GM18951 (cell line): ENCODE measurements around the gene GNB1.

Experiments used
- POLR2A ChIP-seq: IDR thresholded peaks from 4 replicates; pipeline ENCODE4 v1.6.1; 2011; ENCODE audit warnings: mild to moderate bottlenecking; ENCODE audit not compliant: insufficient read length, insufficient read depth; ENCODE audit errors: extremely low read depth
- in situ Hi-C: fragments of 300-500 bp; cut with MboI; formaldehyde crosslinking; loops from one replicate; pipeline ENCODE4 v1.12.0; 2022; ENCODE audit warnings: low sequenced_read_pairs, mixed read lengths, inconsistent platforms; ENCODE audit not compliant: unreplicated experiment

GNB1 gene

DNA sequence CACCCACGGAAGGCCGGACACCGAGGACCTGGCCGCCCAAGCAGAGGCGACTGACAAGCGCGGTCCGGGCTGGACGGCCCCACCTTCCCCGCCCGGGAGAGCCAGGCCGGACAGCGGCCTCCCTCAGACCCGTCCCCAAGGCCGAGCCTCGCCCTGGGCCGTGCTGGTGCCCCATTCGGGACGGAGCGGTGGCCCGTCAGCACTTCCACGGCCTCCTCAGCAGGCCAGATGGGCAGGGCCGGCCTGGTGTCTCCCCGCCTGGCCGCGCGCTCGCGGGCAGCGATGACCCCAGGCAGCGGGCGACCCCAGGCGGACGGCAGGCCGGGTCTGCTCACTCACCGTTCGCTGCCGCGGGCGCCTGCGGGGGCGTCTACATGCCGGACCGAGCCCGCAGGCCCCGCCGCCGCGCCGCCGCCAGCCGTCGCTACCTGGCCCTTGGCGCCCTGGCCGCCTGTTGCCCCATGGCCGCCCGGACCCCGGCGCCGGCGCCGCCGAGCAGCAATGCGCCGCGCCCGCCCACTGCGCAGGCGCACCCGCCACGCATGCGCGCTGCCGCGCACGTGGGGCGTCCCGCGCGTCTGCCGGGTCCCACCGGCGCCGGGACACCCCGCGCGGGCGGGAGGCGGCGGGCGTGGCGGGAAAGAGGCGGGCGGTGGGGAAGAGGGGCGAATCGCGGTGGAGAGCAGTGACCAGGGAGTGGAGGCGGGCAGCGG is 112.8 kb downstream of the GNB1 start, which contains the start of gene NADK:
NADK (minus strand) TSS at position 521 of the 713 bp plus-strand sequence. CDS start 13,064 bp downstream, outside the sequence.
- in situ Hi-C loops, result no loop called here
- TF ChIP-seq POLR2A, result peak; percentile 83

DNA sequence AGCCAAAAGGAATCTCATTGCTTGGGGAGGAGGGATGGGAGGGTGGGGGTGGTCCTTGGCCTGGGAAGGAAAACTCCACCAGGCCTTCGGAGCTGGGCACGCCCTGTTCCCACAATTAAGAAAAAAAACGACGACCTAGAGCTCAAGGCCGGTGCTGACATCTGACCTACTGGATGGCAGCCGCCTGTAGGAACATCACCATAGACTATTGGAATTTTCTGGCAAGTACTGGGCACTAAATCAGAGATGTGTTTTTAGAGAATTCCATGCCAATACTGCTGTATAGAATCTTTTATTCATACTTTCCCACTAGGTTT is 113.3 kb downstream of the GNB1 start:
- in situ Hi-C loops, result no loop called here
- no peak for TF ChIP-seq POLR2A

DNA sequence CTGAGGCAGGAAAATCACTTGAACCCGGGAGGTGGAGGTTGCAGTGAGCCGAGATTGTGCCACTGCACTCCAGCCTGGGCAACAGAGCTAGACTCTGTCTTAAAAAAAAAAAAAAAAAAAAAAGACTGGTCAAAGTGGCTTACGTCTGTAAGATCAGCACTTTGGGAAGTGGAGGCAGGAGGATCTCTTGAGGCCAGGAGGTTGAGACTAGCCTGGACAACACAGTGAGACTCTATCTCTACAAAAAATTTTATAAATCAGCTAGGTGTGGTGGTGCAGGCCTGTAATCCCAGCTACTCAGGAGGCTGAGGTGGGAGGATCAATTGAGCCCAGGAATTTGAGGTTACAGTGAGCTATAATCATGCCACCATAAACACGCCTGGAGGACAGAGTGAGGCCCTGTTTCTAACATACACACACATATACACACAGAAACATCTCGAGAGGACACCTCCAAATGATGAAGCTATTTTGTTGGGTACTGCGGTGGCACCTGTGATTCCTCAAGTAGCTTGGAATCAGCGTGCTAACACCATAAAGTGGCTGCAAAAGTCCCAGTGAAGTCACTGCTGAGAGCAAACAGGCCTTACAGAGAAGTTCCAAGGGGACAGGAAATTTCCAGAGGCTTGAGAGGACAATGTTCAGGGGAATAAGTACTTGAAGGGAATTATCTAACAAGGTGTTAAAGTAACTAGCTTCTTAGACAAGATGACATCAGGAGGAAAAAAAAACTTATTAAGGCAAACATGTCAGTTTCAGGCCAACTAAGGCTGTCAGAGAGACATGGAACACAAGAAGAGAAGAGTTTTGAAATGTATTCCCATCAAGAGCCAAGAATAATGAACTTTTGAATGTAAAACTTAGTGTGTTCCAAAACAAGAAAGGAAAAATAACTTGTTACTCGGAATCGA is 114.0 kb downstream of the GNB1 start:
- no peak for TF ChIP-seq POLR2A
- in situ Hi-C loops, result no loop called here

DNA sequence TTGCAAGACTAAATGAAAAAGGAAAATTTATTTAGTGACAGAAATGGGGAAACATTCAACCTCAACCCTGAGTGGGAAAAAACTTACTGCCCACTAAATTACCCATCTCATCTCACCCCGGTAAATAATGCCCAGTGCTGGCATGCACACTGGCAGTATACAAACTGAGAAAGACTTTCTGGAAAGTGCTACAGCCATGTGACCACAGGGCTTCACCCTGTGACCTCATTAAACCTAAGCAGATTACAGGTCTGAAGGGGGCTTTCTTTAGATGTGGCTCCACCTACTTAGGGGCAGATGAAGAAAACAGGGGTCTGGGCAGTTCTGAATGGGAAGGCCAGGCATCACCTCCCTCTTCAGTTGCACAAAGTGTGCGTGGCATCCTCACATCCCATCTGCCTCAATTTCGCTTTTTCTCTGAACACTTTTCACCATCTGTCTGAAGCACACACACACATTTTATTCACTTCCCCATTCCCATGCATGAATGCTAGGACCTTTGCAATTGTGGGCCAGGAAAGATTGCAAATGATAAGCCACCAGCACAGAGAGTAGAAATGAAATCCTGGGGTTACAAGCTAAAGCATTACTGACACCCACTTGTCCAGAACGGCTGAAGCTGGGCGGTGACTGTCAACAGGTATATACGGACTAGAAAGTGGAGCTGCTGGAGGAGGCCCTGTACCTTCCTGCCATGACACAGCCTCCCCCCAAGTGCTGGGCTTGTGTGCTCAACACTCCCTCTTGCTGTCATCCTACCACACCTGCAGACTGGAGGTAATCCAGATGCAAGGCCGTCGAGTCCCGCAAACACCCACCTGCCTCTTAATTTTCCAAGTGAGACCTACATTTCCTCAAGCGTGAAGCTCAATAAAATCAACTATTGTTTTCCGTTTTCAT is 115.3 kb downstream of the GNB1 start:
- in situ Hi-C loops, result no loop called here
- TF ChIP-seq POLR2A, result no peak

DNA sequence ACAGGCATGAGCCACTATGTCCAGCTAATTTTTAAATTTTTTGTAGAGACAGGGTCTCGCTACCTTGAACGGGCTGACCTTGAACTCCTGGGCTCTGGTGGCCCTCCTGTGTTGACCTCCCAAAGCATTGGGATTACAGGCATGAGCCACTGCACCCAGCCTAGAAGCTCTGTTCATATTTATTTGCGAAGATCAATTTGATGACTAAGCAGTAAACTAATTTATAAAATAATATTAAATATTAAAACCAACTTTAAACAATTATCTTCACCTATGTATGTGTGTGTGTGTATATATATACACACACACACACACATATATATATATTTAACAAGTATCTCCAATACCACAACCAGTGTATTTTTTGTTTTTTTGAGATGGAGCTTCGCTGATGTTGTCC is 117.0 kb downstream of the GNB1 start:
- in situ Hi-C loops, result no loop called here
- no peak for TF ChIP-seq POLR2A

DNA sequence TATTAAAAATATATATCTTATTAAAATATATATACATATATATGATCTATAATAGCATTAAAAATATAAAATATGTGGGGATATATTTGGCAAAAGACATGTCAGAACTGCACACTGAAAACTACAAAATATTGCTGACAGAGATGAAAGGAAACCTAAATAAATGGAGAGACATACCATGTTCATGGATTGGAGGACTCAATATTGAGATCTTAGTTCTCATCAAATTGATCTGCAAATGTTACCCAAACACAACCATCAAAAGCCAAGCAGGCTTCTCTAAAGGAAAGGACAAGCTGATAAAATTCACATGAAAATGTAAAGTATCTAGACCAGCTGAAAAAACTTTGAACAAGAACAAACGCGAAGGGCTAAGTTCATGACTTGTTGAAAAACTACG is 119.8 kb downstream of the GNB1 start:
- in situ Hi-C loops, result no loop called here

DNA sequence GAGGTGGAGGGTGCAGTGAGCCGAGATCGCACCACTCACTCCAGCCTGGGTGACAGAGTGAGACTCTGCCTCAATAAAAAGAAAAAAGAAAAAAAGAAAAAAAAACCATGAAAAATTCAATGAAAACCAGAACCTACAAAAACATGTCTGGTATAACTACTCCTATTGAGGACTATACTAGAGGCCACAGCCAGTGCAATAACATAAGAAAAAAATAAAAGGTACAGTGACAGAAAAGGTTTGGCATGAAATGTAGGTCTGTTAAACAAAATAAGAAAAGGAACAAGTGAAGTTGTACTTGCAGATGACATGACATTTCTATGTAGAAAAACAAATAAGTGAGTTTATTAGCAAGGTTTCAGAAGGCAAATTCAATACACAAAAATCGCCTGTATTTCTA is 120.8 kb downstream of the GNB1 start:
- in situ Hi-C loops, result no loop called here
- TF ChIP-seq POLR2A, result no peak

More for the DNA sequence above, 119.8 kb downstream of the GNB1 start:
- TF ChIP-seq POLR2A, result no peak

DNA sequence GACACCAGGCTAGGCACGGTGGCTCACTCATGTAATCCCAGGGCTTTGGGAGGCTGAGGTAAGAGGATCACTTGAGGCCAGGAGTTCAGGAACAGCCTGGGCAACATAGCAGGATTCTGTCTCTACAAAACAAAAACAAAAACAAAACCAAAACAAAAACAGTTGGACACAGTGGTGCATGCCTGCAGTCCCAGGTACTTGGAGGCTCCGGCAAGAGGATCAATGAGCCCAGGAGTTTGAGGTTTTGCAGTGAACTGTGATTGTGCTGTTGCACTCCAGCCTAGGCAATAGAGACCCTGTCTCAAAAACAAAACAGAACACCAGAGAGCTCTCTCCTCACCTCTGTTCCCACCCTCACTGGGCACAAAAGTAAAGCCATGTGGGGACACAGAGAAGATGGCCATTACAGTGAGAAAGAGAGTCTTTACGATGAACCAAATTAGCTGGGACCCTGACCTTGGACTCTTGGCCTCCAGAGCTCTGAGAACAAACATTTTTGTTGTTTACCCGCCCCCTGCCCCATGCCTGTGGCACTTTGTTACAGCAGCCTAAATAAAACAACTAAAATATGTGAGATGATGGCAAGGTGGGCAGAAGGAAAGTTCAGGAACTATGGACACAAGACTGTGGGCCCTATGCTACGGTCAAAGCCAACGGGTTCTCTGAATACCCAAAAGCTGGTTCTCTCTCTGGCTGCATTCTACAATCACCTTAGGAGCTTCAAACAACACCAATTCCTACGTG is 122.5 kb downstream of the GNB1 start:
- TF ChIP-seq POLR2A, result no peak
- in situ Hi-C loops, result loop anchor here (10.0 kb wide), 1 partner anchor 136 kb away; no protein-coding TSS in a partner anchor

DNA sequence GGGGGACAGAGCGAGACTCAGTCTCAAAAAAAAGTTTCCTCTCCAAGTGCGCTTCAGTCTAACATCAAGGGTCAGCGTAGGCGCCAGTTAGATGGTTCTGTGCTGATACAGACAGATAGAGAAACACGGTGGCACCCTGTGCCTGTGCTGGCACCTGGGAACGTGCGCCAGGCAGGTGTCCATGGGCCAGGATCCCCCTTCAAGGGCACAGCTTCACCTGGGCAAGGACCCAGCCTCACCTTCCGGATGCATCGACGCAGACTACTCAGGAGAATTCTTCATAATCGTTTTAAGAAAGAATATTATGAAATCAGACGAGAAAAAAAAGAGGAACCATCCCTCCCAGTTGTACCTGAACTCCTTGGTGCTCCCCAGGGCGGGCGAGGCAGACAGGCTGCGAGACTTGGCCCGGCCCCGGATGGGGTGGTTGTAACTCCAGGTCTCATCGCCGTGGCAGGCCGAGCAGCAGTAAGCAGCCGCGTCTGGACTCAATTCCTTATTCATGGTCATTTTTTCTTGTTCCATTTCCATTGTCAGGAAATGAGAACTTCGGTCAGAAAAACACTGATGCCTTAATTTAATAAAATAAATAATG is 125.9 kb downstream of the GNB1 start:
- no peak for TF ChIP-seq POLR2A
- in situ Hi-C loops, result loop anchor here (10.0 kb wide), 1 partner anchor 140 kb away; no protein-coding TSS in a partner anchor

DNA sequence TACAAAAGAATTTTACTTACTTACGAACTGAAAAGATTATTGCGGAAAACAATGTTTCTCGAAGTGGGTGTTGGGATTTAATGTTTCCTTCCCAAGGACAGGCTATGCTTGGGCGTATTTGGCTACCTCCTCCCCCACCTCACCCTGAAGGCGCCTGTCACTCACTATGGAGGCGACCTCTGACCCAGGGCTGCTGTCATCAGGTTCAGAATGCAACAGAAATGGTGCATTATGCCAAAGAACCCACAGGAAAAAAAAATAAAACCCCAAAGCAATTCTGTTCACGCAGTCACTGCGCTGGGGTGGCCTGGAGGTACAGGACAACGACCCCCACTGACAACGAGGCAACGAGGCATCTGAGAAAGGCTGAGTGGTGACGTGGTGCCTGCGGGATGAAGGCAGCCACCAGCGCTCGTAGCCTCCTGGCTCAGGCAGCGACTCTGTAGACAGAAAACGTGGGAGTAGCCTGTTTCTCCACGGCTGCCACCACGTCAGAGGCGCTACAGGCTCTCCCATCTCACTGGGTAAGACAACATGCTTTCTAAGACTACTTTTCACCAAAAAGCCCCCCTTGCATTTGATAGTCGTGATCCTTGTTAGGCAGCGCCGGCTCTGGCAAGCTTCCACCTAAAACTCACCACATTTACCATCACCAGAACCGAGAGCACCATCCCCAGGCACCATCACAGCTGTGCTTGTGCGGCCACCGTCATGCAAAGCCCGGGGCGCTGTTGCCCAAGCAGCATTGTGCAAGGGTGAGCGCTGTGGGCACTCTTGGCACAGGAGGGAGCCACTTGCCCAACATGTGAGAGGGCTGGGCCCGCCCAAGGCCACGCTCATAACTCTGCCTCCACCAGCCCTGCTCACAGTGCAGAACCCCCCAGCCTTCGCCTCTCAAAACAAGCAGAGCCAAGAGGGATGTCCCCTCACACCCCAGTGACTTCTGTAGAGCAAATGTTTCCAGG is 126.9 kb downstream of the GNB1 start:
- no peak for TF ChIP-seq POLR2A
- in situ Hi-C loops, result loop anchor here (10.0 kb wide), 1 partner anchor 141 kb away; no protein-coding TSS in a partner anchor

DNA sequence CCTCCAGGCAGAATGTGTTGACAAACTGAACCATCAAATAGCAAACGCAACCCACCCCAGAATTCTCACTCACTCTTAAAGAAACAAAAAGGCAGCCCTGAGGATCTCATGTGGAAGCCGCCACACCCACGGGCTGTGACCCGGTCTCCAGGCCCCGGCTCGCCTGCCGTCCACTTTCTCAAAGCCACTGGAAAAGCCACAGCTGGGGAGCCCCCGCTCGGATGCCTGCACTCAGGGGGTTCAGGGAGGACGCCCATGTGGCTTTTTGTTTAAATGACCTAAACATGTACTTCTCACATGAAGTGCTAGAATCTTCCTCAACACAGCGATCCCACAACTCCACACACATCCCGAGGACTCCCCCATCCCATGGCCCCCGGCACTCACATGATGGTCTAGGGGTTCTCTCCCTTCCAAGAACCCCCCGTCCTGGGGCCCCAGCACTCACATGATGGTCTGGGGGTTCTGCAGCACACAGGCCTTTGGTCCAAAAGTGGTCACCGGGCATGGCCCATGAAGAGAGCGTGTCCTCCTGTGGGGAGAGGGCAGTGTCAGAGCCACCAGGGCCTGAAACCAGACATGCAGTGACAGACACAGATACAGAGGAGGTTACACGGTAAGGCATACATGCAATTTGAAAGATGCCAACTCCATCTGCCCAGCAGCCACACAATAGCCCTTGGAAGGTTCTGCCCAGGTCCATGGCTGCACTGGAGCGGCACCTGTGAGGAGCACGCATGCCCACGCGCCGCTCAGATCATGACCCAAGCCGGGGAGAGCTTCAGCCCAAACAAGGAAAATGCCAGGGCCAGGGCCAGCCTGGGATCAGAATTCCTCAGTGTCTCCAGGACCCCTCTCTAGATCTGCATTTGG is 129.1 kb downstream of the GNB1 start:
- in situ Hi-C loops, result loop anchor here (10.0 kb wide), 1 partner anchor 143 kb away; no protein-coding TSS in a partner anchor
- no peak for TF ChIP-seq POLR2A
